HG02759 (cell line): ENCODE results near the gene TGFBR3.
"Not testable (repeated sequence)": the region's sequence is repeated elsewhere in the genome, so short reads cannot be mapped to it uniquely, and the experiment has no call there.

Experiments
- ATAC-seq: cut with Tn5 transposase; IDR thresholded peaks from one replicate; pipeline ENCODE4 v1.9.1; 2021; ENCODE audit warnings: mild to moderate bottlenecking, moderate library complexity; ENCODE audit not compliant: unreplicated experiment

Gene TGFBR3

GRCh38 chr1:91851130-91852010 lies 34.6 kb downstream of the TGFBR3 start:
- no peak for ATAC-seq

- ATAC-seq, result no peak
Observed at GRCh38 chr1:91850708-91851107, 35.2 kb downstream of the TGFBR3 start.

- no peak for ATAC-seq
Observed at GRCh38 chr1:91847851-91848250, 38.1 kb downstream of the TGFBR3 start.

GRCh38 chr1:91846639-91847013 lies 39.3 kb downstream of the TGFBR3 start:
- no peak for ATAC-seq

GRCh38 chr1:91846007-91846638 lies 39.8 kb downstream of the TGFBR3 start:
- ATAC-seq, result no peak

- no peak for ATAC-seq
Observed at GRCh38 chr1:91844862-91845528, 41.0 kb downstream of the TGFBR3 start.

GRCh38 chr1:91843843-91844242 lies 42.1 kb downstream of the TGFBR3 start:
- no peak for ATAC-seq

- ATAC-seq, result no peak
Observed at GRCh38 chr1:91842563-91842962, 43.4 kb downstream of the TGFBR3 start.

- no peak for ATAC-seq
Observed at GRCh38 chr1:91842056-91842455, 43.9 kb downstream of the TGFBR3 start.

- not testable (repeated sequence) for ATAC-seq
Observed at GRCh38 chr1:91840276-91840675, 45.7 kb downstream of the TGFBR3 start.

GRCh38 chr1:91836331-91837040 lies 49.5 kb downstream of the TGFBR3 start:
- no peak for ATAC-seq

GRCh38 chr1:91835087-91835521 lies 50.8 kb downstream of the TGFBR3 start:
- no peak for ATAC-seq

GRCh38 chr1:91834549-91834948 lies 51.4 kb downstream of the TGFBR3 start:
- not testable (repeated sequence) for ATAC-seq

GRCh38 chr1:91833946-91834345 lies 52.0 kb downstream of the TGFBR3 start:
- no peak for ATAC-seq

- no peak for ATAC-seq
Observed at GRCh38 chr1:91831132-91831930, 54.6 kb downstream of the TGFBR3 start.

GRCh38 chr1:91830242-91831131 lies 55.5 kb downstream of the TGFBR3 start:
- no peak for ATAC-seq

GRCh38 chr1:91829293-91830153 lies 56.4 kb downstream of the TGFBR3 start:
- no peak for ATAC-seq

GRCh38 chr1:91828583-91829281 lies 57.2 kb downstream of the TGFBR3 start:
- ATAC-seq, result no peak
